ENCODE results near the gene SPSB1.

SPSB1 gene

GRCh38 chr1:9292361-9293240 is at the start of gene SPSB1:
TSS of gene SPSB1 (plus strand) at chr1:9292894. CDS start at chr1:9355892, 62,998 bp downstream.
- DNase-seq = peak; percentile 26

GRCh38 chr1:9243066-9243739 is 49.5 kb upstream of the SPSB1 start:
- DNase-seq = no peak

GRCh38 chr1:9244501-9245229 is 48.0 kb upstream of the SPSB1 start:
- DNase-seq = no peak

- DNase-seq = no peak
Observed at GRCh38 chr1:9245230-9245619, 47.5 kb upstream of the SPSB1 start.

GRCh38 chr1:9245661-9246060 is 47.0 kb upstream of the SPSB1 start:
- no peak for DNase-seq

- no peak for DNase-seq
Observed at GRCh38 chr1:9246215-9246614, 46.5 kb upstream of the SPSB1 start.

GRCh38 chr1:9246841-9247785 is 45.6 kb upstream of the SPSB1 start:
- no peak for DNase-seq

GRCh38 chr1:9247894-9248293 is 44.8 kb upstream of the SPSB1 start:
- DNase-seq = no peak

- DNase-seq = no peak
Observed at GRCh38 chr1:9248341-9249262, 44.1 kb upstream of the SPSB1 start.

GRCh38 chr1:9249263-9249533 is 43.5 kb upstream of the SPSB1 start:
- no peak for DNase-seq

GRCh38 chr1:9249534-9250410 is 42.9 kb upstream of the SPSB1 start:
- DNase-seq = peak; percentile 17

- no peak for DNase-seq
Observed at GRCh38 chr1:9250411-9251381, 42.0 kb upstream of the SPSB1 start.

GRCh38 chr1:9251501-9251900 is 41.2 kb upstream of the SPSB1 start:
- no peak for DNase-seq

- DNase-seq = no peak
Observed at GRCh38 chr1:9253004-9253403, 39.7 kb upstream of the SPSB1 start.

GRCh38 chr1:9253453-9254105 is 39.1 kb upstream of the SPSB1 start:
- no peak for DNase-seq

GRCh38 chr1:9256332-9256731 is 36.4 kb upstream of the SPSB1 start:
- DNase-seq = no peak

- no peak for DNase-seq
Observed at GRCh38 chr1:9257851-9258250, 34.8 kb upstream of the SPSB1 start.

GRCh38 chr1:9258629-9259028 is 34.1 kb upstream of the SPSB1 start:
- DNase-seq = no peak

Data from OCI-M1 (cell line).